Measurements from ENCODE around the gene C15orf61.
A peak's percentile ranks its signal among the peaks of the same experiment; 100 is the strongest.

Gene C15orf61

GRCh38 chr15:67524235-67524634 lies 3.3 kb downstream of the C15orf61 start (continued):
- TF ChIP-seq ZIC2 (tag by site-specific recombination; IDR thresholded peaks at IDR 0.05): no peak
- no peak for TF ChIP-seq KLF9 (tag by site-specific recombination; IDR thresholded peaks at IDR 0.05; ENCODE audit: low read depth)
- no peak for TF ChIP-seq HIC1 (tag by site-specific recombination; IDR thresholded peaks at IDR 0.05)
- no peak for TF ChIP-seq TCF7L2 (IDR thresholded peaks at IDR 0.05; ENCODE audit: borderline replicate concordance, low read depth, low read length)
- TF ChIP-seq ZNF324 (tag by site-specific recombination; IDR thresholded peaks at IDR 0.05): no peak
- no peak for TF ChIP-seq ZNF768 (tag by site-specific recombination; IDR thresholded peaks at IDR 0.05)
- no peak for TF ChIP-seq ZNF571 (tag by site-specific recombination; IDR thresholded peaks at IDR 0.05)
- TF ChIP-seq ZNF677 (tag by site-specific recombination; IDR thresholded peaks at IDR 0.05): no peak
- TF ChIP-seq ZNF521 (tag by site-specific recombination; IDR thresholded peaks at IDR 0.05): no peak
- TF ChIP-seq BCL6B (tag by site-specific recombination; IDR thresholded peaks at IDR 0.05): 0 out of 2 replicates have a peak, but pooled peaks have one; percentile 17
- peak; percentile 28; the same call in 1 of the 2 replicates for TF ChIP-seq ZNF362 (tag by site-specific recombination; IDR thresholded peaks at IDR 0.05)
- TF ChIP-seq KLF7 (tag by site-specific recombination; IDR thresholded peaks at IDR 0.05; ENCODE audit: borderline replicate concordance): no peak
- no peak for TF ChIP-seq MZF1 (tag by site-specific recombination; IDR thresholded peaks at IDR 0.05; ENCODE audit: borderline replicate concordance)
- TF ChIP-seq ZNF138 (tag by site-specific recombination; IDR thresholded peaks at IDR 0.05; ENCODE audit: borderline replicate concordance): no peak
- no peak for TF ChIP-seq ZNF311 (tag by site-specific recombination; IDR thresholded peaks at IDR 0.05; ENCODE audit: borderline replicate concordance)
- no peak for TF ChIP-seq ZNF335 (tag by site-specific recombination; conservative IDR thresholded peaks at IDR 0.05)
- TF ChIP-seq HOXC10 (CRISPR knock-in tag; IDR thresholded peaks at IDR 0.05): no peak
- no peak for TF ChIP-seq ELK4 (IDR thresholded peaks at IDR 0.05; ENCODE audit: borderline replicate concordance, low read depth, low read length)
- no peak for TF ChIP-seq PATZ1 (tag by site-specific recombination; IDR thresholded peaks at IDR 0.05)
- no peak for TF ChIP-seq ZNF692 (tag by site-specific recombination; IDR thresholded peaks at IDR 0.05)
